GM12892 (cell line): ENCODE measurements around the gene TRRAP.

Experiments used
- POLR2A ChIP-seq: IDR thresholded peaks from 2 replicates; pipeline ENCODE4 v1.6.1; 2011; ENCODE audit warnings: low read depth, low read length, control low read depth
- POLR2AphosphoS5 ChIP-seq: IDR thresholded peaks from 2 replicates; pipeline ENCODE4 v1.6.1; 2011; ENCODE audit warnings: low read depth, low read length, control low read depth

DNA sequence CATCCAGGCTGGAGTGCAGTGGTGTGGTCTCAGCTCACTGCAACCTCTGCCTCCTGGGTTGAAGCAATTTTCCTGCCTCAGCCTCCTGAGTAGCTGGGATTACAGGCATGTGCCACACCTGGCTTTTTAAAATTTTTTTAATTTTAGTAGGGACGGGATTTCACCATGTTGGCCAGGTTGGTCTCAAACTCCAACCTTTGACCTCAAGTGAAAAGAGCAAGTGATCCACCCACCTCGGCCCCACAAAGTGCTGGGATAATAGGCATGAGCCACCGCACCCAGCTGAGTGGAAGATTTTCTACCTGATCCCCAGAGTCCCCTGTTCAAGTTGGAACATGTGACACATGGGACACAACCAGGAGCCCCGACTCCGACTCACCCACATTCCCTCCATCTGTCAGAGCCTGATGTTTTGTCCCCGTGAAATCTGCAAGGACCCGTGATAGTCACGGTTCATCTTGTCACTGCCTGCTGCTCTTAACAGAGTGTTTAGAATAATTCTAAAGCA, 161.1 kb downstream of the TRRAP start:
- TF ChIP-seq POLR2A (no peak), POLR2AphosphoS5 (no peak)
